Endothelial cell of umbilical vein (primary cell): ENCODE results near the gene MED15. TPM values are rescaled to one million over a fixed set of nuclear protein-coding genes. Genes with fewer than 3 reads are reported as not detected.

Experiments
- BruUV-seq: library from RNA; stranded (reverse); fragments of 400-500 nt; replicated peaks from 2 replicates; lab custom pipeline; 2021; lab: Mats Ljungman, UMichigan
- CTCF ChIA-PET: fragments of 300-600, 350-600 bp; sonication (Branson Sonifier 250); formaldehyde crosslinking; loops from one replicate; lab custom pipeline; 2021; ENCODE audit warnings: antibody characterized with exemption, inconsistent platforms; lab: Charles Lee
- POLR2A ChIA-PET: fragments of 300-600, 350-600 bp; sonication (Branson Sonifier 250); formaldehyde crosslinking; loops from one replicate; lab custom pipeline; 2021; ENCODE audit warnings: antibody characterized with exemption, inconsistent platforms; lab: Charles Lee
- DNase-seq: peaks from one replicate; pipeline ENCODE4 v3.0.0-alpha.2; 2011; ENCODE audit warnings: low read depth, low spot score
- FAIRE-seq: peaks from 2 replicates; lab custom pipeline; 2011; peaks lifted over from hg19 to GRCh38; lab: Jason Lieb, UNC
- H2AFZ ChIP-seq: 2 replicates; pipeline ENCODE4 v1.6.0; 2012; ENCODE audit warnings: low read depth, low read length, control low read depth, inconsistent platforms
- H3K27ac ChIP-seq: 2 replicates; pipeline ENCODE4 v1.5.1; 2011; ENCODE audit warnings: low read depth, mild to moderate bottlenecking, control low read depth, low read length, moderate library complexity; ENCODE audit not compliant: insufficient read depth
- H3K27me3 ChIP-seq, 2 experiments: 2 replicates each; pipeline versions ENCODE4 v1.6.0 to v1.6.1; 2011; ENCODE audit warnings: low read length in 2 of 2, mixed read lengths in 1 of 2; ENCODE audit not compliant: control insufficient read depth in 2 of 2, insufficient read depth in 2 of 2
- H3K36me3 ChIP-seq, 2 experiments: 2 replicates in 1 of 2; 3 replicates in 1 of 2; pipeline ENCODE4 v1.5.1; 2011; ENCODE audit warnings: low read length in 2 of 2, mild to moderate bottlenecking in 1 of 2, moderate library complexity in 1 of 2; ENCODE audit not compliant: control insufficient read depth in 2 of 2, insufficient read depth in 2 of 2; ENCODE audit errors: extremely low read depth in 1 of 2
- H3K4me1 ChIP-seq: 3 replicates; pipeline ENCODE4 v1.5.1; 2011; ENCODE audit warnings: mild to moderate bottlenecking, low read length; ENCODE audit not compliant: control insufficient read depth, insufficient read depth; ENCODE audit errors: extremely low read depth
- H3K4me2 ChIP-seq: 2 replicates; pipeline ENCODE4 v1.6.1; 2011; ENCODE audit warnings: low read length, control low read depth, mixed read lengths; ENCODE audit not compliant: insufficient read depth
- H3K4me3 ChIP-seq, 3 experiments: fragments of 200-600 bp in 1 of 3; sonication (generic), shearing (Covaris generic) in 1 of 3; replicated peaks in 1 of 3; 2 replicates each; pipeline ENCODE4 v1.5.1; 2011 to 2016; ENCODE audit warnings: control low read depth in 3 of 3, low read length in 3 of 3, mild to moderate bottlenecking in 2 of 3, inconsistent platforms in 1 of 3, low read depth in 1 of 3, moderate library complexity in 1 of 3; ENCODE audit not compliant: insufficient read depth in 1 of 3
- H3K79me2 ChIP-seq: 2 replicates; pipeline ENCODE4 v1.6.0; 2012; ENCODE audit warnings: low read length, inconsistent platforms; ENCODE audit not compliant: control insufficient read depth, insufficient read depth
- H3K9ac ChIP-seq: replicated peaks from 2 replicates; pipeline ENCODE3; 2011; ENCODE audit warnings: low read length, control low read depth; ENCODE audit not compliant: insufficient read depth; ENCODE audit errors: extremely low read depth
- H3K9me1 ChIP-seq: replicated peaks from 3 replicates; pipeline ENCODE4 v1.6.0; 2011; ENCODE audit warnings: mild to moderate bottlenecking, low read length; ENCODE audit not compliant: control insufficient read depth, insufficient read depth; ENCODE audit errors: extremely low read depth
- H3K9me3 ChIP-seq: replicated peaks from 2 replicates; pipeline ENCODE4 v1.5.1; 2012; ENCODE audit warnings: low read length, inconsistent platforms; ENCODE audit not compliant: control insufficient read depth, insufficient read depth
- H4K20me1 ChIP-seq: replicated peaks from 2 replicates; pipeline ENCODE3; 2011; ENCODE audit warnings: mild to moderate bottlenecking, low read length; ENCODE audit not compliant: control insufficient read depth, insufficient read depth; ENCODE audit errors: extremely low read depth
- EZH2 ChIP-seq: IDR thresholded peaks from 2 replicates; pipeline ENCODE4 v1.6.1; 2012; ENCODE audit warnings: borderline replicate concordance, low read depth, mild to moderate bottlenecking, moderate library complexity, low read length, inconsistent platforms; ENCODE audit not compliant: severe bottlenecking
- FOS ChIP-seq: IDR thresholded peaks from 2 replicates; pipeline ENCODE4 v1.6.1; 2011; ENCODE audit warnings: mild to moderate bottlenecking, low read length, moderate library complexity, borderline replicate concordance; ENCODE audit not compliant: insufficient read depth
- GATA2 ChIP-seq: IDR thresholded peaks from 2 replicates; pipeline ENCODE4 v1.7.0; 2011; ENCODE audit warnings: low read depth, mild to moderate bottlenecking, moderate library complexity, mixed read lengths, low read length; ENCODE audit not compliant: insufficient read length, insufficient read depth
- JUN ChIP-seq: IDR thresholded peaks from 2 replicates; pipeline ENCODE4 v1.6.1; 2011; ENCODE audit warnings: borderline replicate concordance, low read depth; ENCODE audit not compliant: insufficient read length, insufficient read depth
- MAX ChIP-seq: IDR thresholded peaks from 2 replicates; pipeline ENCODE4 v1.6.1; 2011; ENCODE audit not compliant: insufficient read depth, insufficient read length
- MYC ChIP-seq: IDR thresholded peaks from one replicate; pipeline ENCODE4 v1.6.1; 2011; ENCODE audit warnings: mild to moderate bottlenecking, low read depth, low read length
- POLR2A ChIP-seq: IDR thresholded peaks from 2 replicates; pipeline ENCODE4 v1.6.1; 2012; ENCODE audit warnings: low read depth, mild to moderate bottlenecking, control low read depth, low read length
- POLR2AphosphoS5 ChIP-seq: IDR thresholded peaks from 2 replicates; pipeline ENCODE4 v1.6.1; 2012; ENCODE audit warnings: low read depth, mild to moderate bottlenecking, control low read depth, low read length, moderate library complexity; ENCODE audit not compliant: insufficient read depth
- dilution Hi-C: fragments of 300-500 bp; cut with MboI; formaldehyde crosslinking; loops from one replicate; pipeline ENCODE4 v1.15.0; 2019; ENCODE audit warnings: low sequenced_read_pairs; ENCODE audit not compliant: extremely low pct_ligation_motif_present
- intact Hi-C: fragments of 100-400 bp; cut with micrococcal nuclease; formaldehyde crosslinking; loops from one replicate; pipeline ENCODE4 v1.10.0; 2022
- polyA plus RNA-seq, 4 experiments: library from polyadenylated mRNA; depleted of rRNA in 3 of 4; stranded (reverse) in 3 of 4; unstranded in 1 of 4; fragments of >200 nt; gene quantifications; 2 replicates each; pipeline versions ENCODE4 v1.2.1 to v1.2.3, GENCODE V29; 2011 to 2012; ENCODE audit warnings: missing spikeins in 1 of 4
- total RNA-seq: library from RNA; stranded (reverse); gene quantifications from 2 replicates; pipeline ENCODE4 v1.2.3, GENCODE V29; 2021
- TF ChIP-seq, protein P1 (sequence below), 2 donors: IDR thresholded peaks; 1 replicate in 1 of 2; 2 replicates in 1 of 2; pipeline ENCODE4 v1.5.1; 2011; ENCODE audit warnings: low read length in 2 of 2, mild to moderate bottlenecking in 2 of 2, moderate library complexity in 2 of 2, control low read depth in 1 of 2, inconsistent platforms in 1 of 2, low read depth in 1 of 2; ENCODE audit not compliant: insufficient read depth in 1 of 2; ENCODE audit errors: extremely low read depth in 1 of 2

The MED15 gene
- total and polyA plus RNA-seq, 2 donors (not counting 3 experiments of a cell fraction or from before 2014, with no cell fraction given): 68.1 to 138 TPM

DNA sequence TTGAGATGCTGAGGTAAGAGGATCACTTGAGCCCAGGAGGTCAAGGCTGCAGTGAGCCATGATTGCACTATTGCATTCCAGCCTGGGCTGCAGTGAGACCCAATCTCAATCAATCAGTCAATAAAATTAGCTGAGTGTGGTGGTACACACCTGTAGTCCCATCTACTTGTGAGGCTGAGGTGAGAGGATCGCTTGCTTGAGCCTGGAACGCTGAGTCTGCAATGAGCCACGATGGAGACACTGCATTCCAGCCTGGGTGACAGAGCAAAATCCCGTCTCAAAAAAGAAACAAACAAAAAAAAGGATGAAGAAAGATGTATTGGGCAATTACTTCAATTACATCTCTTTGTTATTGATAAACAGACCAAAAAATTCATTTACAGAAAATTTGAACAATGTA is 54.5 kb downstream of the MED15 start:
- no peaks in the 10 kb centered on the region for H3K27me3 ChIP-seq
- intact Hi-C loops (loop anchor here (2.0 to 5.0 kb wide), 2 partner anchors 53 to 220 kb away; no protein-coding TSS in a partner anchor), dilution Hi-C loops (no loop called here)
- no peak overlapping the region for H3K4me3 ChIP-seq
- TF ChIP-seq POLR2A (no peak), JUN (no peak), MYC (no peak), EZH2 (no peak), POLR2AphosphoS5 (no peak), MAX (no peak), FOS (no peak), GATA2 (no peak)
- TF ChIP-seq, protein P1, sequence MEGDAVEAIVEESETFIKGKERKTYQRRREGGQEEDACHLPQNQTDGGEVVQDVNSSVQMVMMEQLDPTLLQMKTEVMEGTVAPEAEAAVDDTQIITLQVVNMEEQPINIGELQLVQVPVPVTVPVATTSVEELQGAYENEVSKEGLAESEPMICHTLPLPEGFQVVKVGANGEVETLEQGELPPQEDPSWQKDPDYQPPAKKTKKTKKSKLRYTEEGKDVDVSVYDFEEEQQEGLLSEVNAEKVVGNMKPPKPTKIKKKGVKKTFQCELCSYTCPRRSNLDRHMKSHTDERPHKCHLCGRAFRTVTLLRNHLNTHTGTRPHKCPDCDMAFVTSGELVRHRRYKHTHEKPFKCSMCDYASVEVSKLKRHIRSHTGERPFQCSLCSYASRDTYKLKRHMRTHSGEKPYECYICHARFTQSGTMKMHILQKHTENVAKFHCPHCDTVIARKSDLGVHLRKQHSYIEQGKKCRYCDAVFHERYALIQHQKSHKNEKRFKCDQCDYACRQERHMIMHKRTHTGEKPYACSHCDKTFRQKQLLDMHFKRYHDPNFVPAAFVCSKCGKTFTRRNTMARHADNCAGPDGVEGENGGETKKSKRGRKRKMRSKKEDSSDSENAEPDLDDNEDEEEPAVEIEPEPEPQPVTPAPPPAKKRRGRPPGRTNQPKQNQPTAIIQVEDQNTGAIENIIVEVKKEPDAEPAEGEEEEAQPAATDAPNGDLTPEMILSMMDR (IDR thresholded peaks at IDR 0.05; ENCODE audit: extremely low read depth in 1 of 2, insufficient read depth in 1 of 2, low read depth in 1 of 2, low read length in 2 of 2): no peak
- peaks cover 21 to 27% of the 10 kb centered on the region in 2 experiments for H3K36me3 ChIP-seq
- H3K9ac ChIP-seq: no peak overlapping the region
- peaks cover 7% of the 10 kb centered on the region for H3K4me1 ChIP-seq
- peaks cover 20% of the 10 kb centered on the region for H3K79me2 ChIP-seq
- no peak overlapping the region for H3K27ac ChIP-seq
- no peaks in the 10 kb centered on the region for H3K9me1 ChIP-seq
- DNase-seq: no peak
- no peaks in the 10 kb centered on the region for H4K20me1 ChIP-seq
- BruUV-seq: no TSS peak
- POLR2A ChIA-PET: no interaction called here
- FAIRE-seq: no peak
- CTCF ChIA-PET: interaction anchor here (0.7 to 6.1 kb wide), 4 partner anchors 10 to 180 kb away, joined by 3 to 27 read pairs (median 3); no protein-coding TSS in a partner anchor
- no peaks in the 10 kb centered on the region for H3K9me3 ChIP-seq
- H3K4me2 ChIP-seq: no peak overlapping the region
- H2AFZ ChIP-seq: no peak overlapping the region
